SK-N-MC (cell line): ENCODE data around the gene SDR42E2.
A peak's percentile ranks its signal among the peaks of the same experiment; 100 is the strongest.

Experiments used
- DNase-seq: peaks from one replicate; pipeline ENCODE4 v3.0.0-alpha.2; 2011; ENCODE audit warnings: low read depth, low spot score
- H3K27ac ChIP-seq: fragments of 200-600 bp; sonication (generic); 2 replicates; pipeline ENCODE4 v1.5.1; 2016; ENCODE audit warnings: mixed run types
- H3K36me3 ChIP-seq: fragments of 200-600 bp; sonication (generic); 2 replicates; pipeline ENCODE4 v1.6.1; 2017; ENCODE audit warnings: antibody characterized with exemption, low read length, mixed read lengths; ENCODE audit not compliant: insufficient read depth
- H3K4me3 ChIP-seq: fragments of 200-600 bp; sonication (generic); 2 replicates; pipeline ENCODE4 v1.5.1; 2016
- H3K9ac ChIP-seq: fragments of 200-600 bp; sonication (generic); 2 replicates; pipeline ENCODE4 v1.8.0; 2017; ENCODE audit warnings: mixed run types, mixed read lengths; ENCODE audit not compliant: insufficient read length
- H3K9me3 ChIP-seq: fragments of 200-600 bp; sonication (generic); 2 replicates; pipeline ENCODE4 v1.6.1; 2017; ENCODE audit warnings: low read depth, mild to moderate bottlenecking, antibody characterized with exemption, low read length, moderate library complexity, mixed read lengths
- EZH2 ChIP-seq: fragments of 200-600 bp; sonication (generic); IDR thresholded peaks from one replicate; pipeline ENCODE4 v1.6.1; 2017; ENCODE audit warnings: antibody characterized with exemption
- FOXP2 ChIP-seq: optimal IDR thresholded peaks from 2 replicates; pipeline ENCODE3; 2011; ENCODE audit warnings: mild to moderate bottlenecking, moderate library complexity; ENCODE audit not compliant: insufficient read depth; ENCODE audit errors: extremely low read length, control extremely low read depth
- POLR2AphosphoS5 ChIP-seq: IDR thresholded peaks from 2 replicates; pipeline ENCODE4 v1.6.1; 2012; ENCODE audit warnings: mild to moderate bottlenecking, low read depth, low read length, borderline replicate concordance

Gene SDR42E2

GRCh38 chr16:22188595-22189442 is 26.5 kb downstream of the SDR42E2 start:
- Histone ChIP-seq H3K4me3 (no peak overlapping the region), H3K36me3 (no peaks in the 10 kb centered on the region), H3K9ac (no peak overlapping the region), H3K9me3 (no peaks in the 10 kb centered on the region), H3K27ac (no peak overlapping the region)
- peak; percentile 71 for DNase-seq
- TF ChIP-seq FOXP2, result no peak
- no peak for TF ChIP-seq POLR2AphosphoS5
- TF ChIP-seq EZH2, result no peak

- H3K27ac ChIP-seq, result no peak overlapping the region
- H3K9me3 ChIP-seq, result no peaks in the 10 kb centered on the region
- no peak overlapping the region for H3K9ac ChIP-seq
- peak overlapping the region; percentile 95 for H3K4me3 ChIP-seq
- H3K36me3 ChIP-seq, result no peaks in the 10 kb centered on the region
- TF ChIP-seq FOXP2, result no peak
- TF ChIP-seq EZH2, result no peak
- no peak for DNase-seq
Observed at GRCh38 chr16:22189473-22190080, 27.3 kb downstream of the SDR42E2 start.

GRCh38 chr16:22190081-22190775 is 27.9 kb downstream of the SDR42E2 start:
- H3K9me3 ChIP-seq, result no peaks in the 10 kb centered on the region
- H3K36me3 ChIP-seq, result no peaks in the 10 kb centered on the region
- no peak overlapping the region for H3K27ac ChIP-seq
- H3K4me3 ChIP-seq, result peak overlapping the region; percentile 95
- no peak for DNase-seq
- no peak overlapping the region for H3K9ac ChIP-seq
- TF ChIP-seq FOXP2, result no peak
- no peak for TF ChIP-seq POLR2AphosphoS5
- no peak for TF ChIP-seq EZH2

GRCh38 chr16:22190776-22191531 is 28.6 kb downstream of the SDR42E2 start:
- Histone ChIP-seq H3K9ac (peak overlapping the region; percentile 61), H3K27ac (peak overlapping the region; percentile 35; the same call in 1 of the 2 replicates), H3K36me3 (no peaks in the 10 kb centered on the region), H3K4me3 (peak overlapping the region; percentile 95), H3K9me3 (no peaks in the 10 kb centered on the region)
- TF ChIP-seq EZH2, result no peak
- TF ChIP-seq FOXP2, result peak; percentile 30
- TF ChIP-seq POLR2AphosphoS5, result peak; percentile 70; the same call in 1 of the 2 replicates
- peak; percentile 95 for DNase-seq

GRCh38 chr16:22191532-22192260 is 29.4 kb downstream of the SDR42E2 start:
- Histone ChIP-seq H3K27ac (peak overlapping the region; percentile 35; the same call in 1 of the 2 replicates), H3K9ac (peak overlapping the region; percentile 61), H3K9me3 (no peaks in the 10 kb centered on the region), H3K36me3 (no peaks in the 10 kb centered on the region), H3K4me3 (peak overlapping the region; percentile 95)
- TF ChIP-seq FOXP2, result no peak
- no peak for TF ChIP-seq POLR2AphosphoS5
- TF ChIP-seq EZH2, result no peak
- no peak for DNase-seq

- peak overlapping the region; percentile 61 for H3K9ac ChIP-seq
- no peak overlapping the region for H3K27ac ChIP-seq
- TF ChIP-seq FOXP2, result no peak
- TF ChIP-seq POLR2AphosphoS5, result no peak
- no peak for TF ChIP-seq EZH2
- no peaks in the 10 kb centered on the region for H3K9me3 ChIP-seq
- H3K4me3 ChIP-seq, result 0 out of 2 replicates have a peak overlapping the region, but pooled peaks have one; percentile 95
- no peaks in the 10 kb centered on the region for H3K36me3 ChIP-seq
- no peak for DNase-seq
Observed at GRCh38 chr16:22192261-22193062, 30.2 kb downstream of the SDR42E2 start.

GRCh38 chr16:22193063-22193411 is 30.7 kb downstream of the SDR42E2 start:
- no peak for TF ChIP-seq POLR2AphosphoS5
- Histone ChIP-seq H3K36me3 (no peaks in the 10 kb centered on the region), H3K9me3 (no peaks in the 10 kb centered on the region), H3K27ac (no peak overlapping the region), H3K4me3 (no peak overlapping the region), H3K9ac (no peak overlapping the region)
- DNase-seq, result no peak
